H9 (cell line): Measurements from ENCODE around the gene PRRT1B. TPM values are rescaled to one million over a fixed set of nuclear protein-coding genes. Genes with fewer than 3 reads are reported as not detected.

Experiments used
- DNase-seq: peaks from one replicate; pipeline ENCODE4 v3.0.0-alpha.2; 2017
- H2AFZ ChIP-seq: one replicate; pipeline ENCODE4 v1.6.1; 2013; ENCODE audit warnings: mild to moderate bottlenecking, low read length, control low read depth, moderate library complexity
- H2AK5ac ChIP-seq: 2 replicates; pipeline ENCODE4 v1.6.1; 2013; ENCODE audit warnings: low read length, control low read depth, mixed read lengths; ENCODE audit not compliant: insufficient read length
- H2BK120ac ChIP-seq: one replicate; pipeline ENCODE4 v1.6.1; 2013; ENCODE audit warnings: low read depth, mild to moderate bottlenecking, low read length, control low read depth, inconsistent platforms; ENCODE audit not compliant: poor library complexity, severe bottlenecking
- H2BK12ac ChIP-seq: 2 replicates; pipeline ENCODE4 v1.6.1; 2013; ENCODE audit warnings: low read length, control low read depth, mixed read lengths, low read depth; ENCODE audit not compliant: insufficient read length
- H2BK15ac ChIP-seq: 2 replicates; pipeline ENCODE4 v1.6.1; 2013; ENCODE audit warnings: low read depth, low read length, control low read depth
- H2BK20ac ChIP-seq: one replicate; pipeline ENCODE4 v1.6.1; 2013; ENCODE audit warnings: low read depth, mild to moderate bottlenecking, low read length, control low read depth, inconsistent platforms; ENCODE audit not compliant: poor library complexity, severe bottlenecking
- H2BK5ac ChIP-seq: 2 replicates; pipeline ENCODE4 v1.6.1; 2013; ENCODE audit warnings: low read length, control low read depth, mixed read lengths; ENCODE audit not compliant: insufficient read length
- H3K14ac ChIP-seq: 2 replicates; pipeline ENCODE4 v1.6.1; 2013; ENCODE audit warnings: low read length, control low read depth; ENCODE audit not compliant: insufficient read depth
- H3K18ac ChIP-seq: 2 replicates; pipeline ENCODE4 v1.6.1; 2013; ENCODE audit warnings: low read depth, mild to moderate bottlenecking, mixed read lengths, low read length, control low read depth; ENCODE audit not compliant: insufficient read length
- H3K23ac ChIP-seq: 2 replicates; pipeline ENCODE4 v1.6.1; 2013; ENCODE audit warnings: low read length, control low read depth, mixed read lengths, low read depth; ENCODE audit not compliant: insufficient read length
- H3K23me2 ChIP-seq: 2 replicates; pipeline ENCODE4 v1.6.1; 2013; ENCODE audit warnings: low read depth, mild to moderate bottlenecking, mixed read lengths, low read length, control low read depth; ENCODE audit not compliant: insufficient read length, poor library complexity, severe bottlenecking
- H3K27ac ChIP-seq: 2 replicates; pipeline ENCODE4 v1.5.1; 2013; ENCODE audit warnings: low read length, control low read depth, mixed read lengths, low read depth; ENCODE audit not compliant: insufficient read length
- H3K27me3 ChIP-seq: 2 replicates; pipeline ENCODE4 v1.6.1; 2013; ENCODE audit warnings: low read length, control low read depth, inconsistent platforms; ENCODE audit not compliant: insufficient read depth
- H3K4ac ChIP-seq: 2 replicates; pipeline ENCODE4 v1.6.1; 2013; ENCODE audit warnings: low read depth, mild to moderate bottlenecking, control low read depth, inconsistent platforms, low read length, moderate library complexity
- H3K4me1 ChIP-seq: 2 replicates; pipeline ENCODE4 v1.6.1; 2013; ENCODE audit warnings: low read length, control low read depth, inconsistent platforms; ENCODE audit not compliant: insufficient read depth
- H3K4me2 ChIP-seq: 2 replicates; pipeline ENCODE4 v1.6.1; 2013; ENCODE audit warnings: low read length, control low read depth, mixed read lengths; ENCODE audit not compliant: insufficient read length, insufficient read depth
- H3K56ac ChIP-seq: 2 replicates; pipeline ENCODE4 v1.6.1; 2013; ENCODE audit warnings: low read depth, mild to moderate bottlenecking, mixed read lengths, low read length, control low read depth; ENCODE audit not compliant: insufficient read length
- H3K79me1 ChIP-seq: 2 replicates; pipeline ENCODE4 v1.6.1; 2013; ENCODE audit warnings: low read depth, mild to moderate bottlenecking, moderate library complexity, low read length, control low read depth, inconsistent platforms; ENCODE audit not compliant: insufficient read depth, poor library complexity, severe bottlenecking
- H3K79me2 ChIP-seq: 2 replicates; pipeline ENCODE4 v1.6.1; 2013; ENCODE audit warnings: low read length, control low read depth, inconsistent platforms; ENCODE audit not compliant: insufficient read depth
- H3K9ac ChIP-seq: 2 replicates; pipeline ENCODE4 v1.6.1; 2013; ENCODE audit warnings: low read length, control low read depth, mixed read lengths; ENCODE audit not compliant: insufficient read length; ENCODE audit errors: extremely low read depth
- H3K9me3 ChIP-seq: one replicate; pipeline ENCODE4 v1.6.1; 2013; ENCODE audit warnings: low read depth, low read length, inconsistent platforms; ENCODE audit not compliant: control insufficient read depth
- H3T11ph ChIP-seq: one replicate; pipeline ENCODE4 v1.6.1; 2013; ENCODE audit warnings: mild to moderate bottlenecking, low read length, control low read depth, inconsistent platforms
- H4K20me1 ChIP-seq: one replicate; pipeline ENCODE4 v1.6.1; 2013; ENCODE audit not compliant: control insufficient read depth, insufficient read length, insufficient read depth
- H4K5ac ChIP-seq: 2 replicates; pipeline ENCODE4 v1.6.1; 2013; ENCODE audit warnings: low read depth, mild to moderate bottlenecking, mixed read lengths, low read length, control low read depth; ENCODE audit not compliant: insufficient read length
- H4K8ac ChIP-seq: replicated peaks from 2 replicates; pipeline ENCODE4 v1.6.1; 2013; ENCODE audit warnings: low read length, control low read depth, mixed read lengths, low read depth; ENCODE audit not compliant: insufficient read length
- H4K91ac ChIP-seq: 2 replicates; pipeline ENCODE4 v1.6.1; 2013; ENCODE audit warnings: low read depth, mild to moderate bottlenecking, moderate library complexity, mixed read lengths, low read length, control low read depth; ENCODE audit not compliant: insufficient read length
- H3K27ac Mint-ChIP-seq, 3 experiments: 2 replicates in 2 of 3; 3 replicates in 1 of 3; pipeline ENCODE4 v1.8.0; 2020 to 2021; ENCODE audit warnings: mixed read lengths in 3 of 3, mild to moderate bottlenecking in 1 of 3, moderate library complexity in 1 of 3
- H3K27me3 Mint-ChIP-seq: 2 replicates; pipeline ENCODE4 v1.8.0; 2021; ENCODE audit warnings: low read depth, mild to moderate bottlenecking, moderate library complexity, mixed read lengths
- H3K36me3 Mint-ChIP-seq, 3 experiments: 2 replicates in 2 of 3; 3 replicates in 1 of 3; pipeline ENCODE4 v1.8.0; 2020 to 2021; ENCODE audit warnings: low read depth in 3 of 3, mixed read lengths in 3 of 3; ENCODE audit not compliant: insufficient read depth in 1 of 3
- H3K4me1 Mint-ChIP-seq, 2 experiments: 2 replicates each; pipeline ENCODE4 v1.8.0; 2020; ENCODE audit warnings: mixed read lengths in 2 of 2
- H3K4me3 Mint-ChIP-seq, 2 experiments: 2 replicates in 1 of 2; 3 replicates in 1 of 2; pipeline ENCODE4 v1.8.0; 2020 to 2021; ENCODE audit warnings: mild to moderate bottlenecking in 2 of 2, mixed read lengths in 2 of 2, moderate library complexity in 1 of 2
- H3K9me3 Mint-ChIP-seq, 2 experiments: 2 replicates in 1 of 2; 3 replicates in 1 of 2; pipeline ENCODE4 v1.8.0; 2020; ENCODE audit warnings: mild to moderate bottlenecking in 2 of 2, mixed read lengths in 2 of 2, moderate library complexity in 1 of 2
- CTCF ChIP-seq: fragments of 200-600 bp; sonication (generic); conservative IDR thresholded peaks from 3 replicates; pipeline ENCODE4 v1.8.0; 2021; ENCODE audit warnings: antibody characterized with exemption, mild to moderate bottlenecking
- WGBS: extraction: QIAGEN DNeasy Blood & Tissue Kit; methylation state at CpG from one replicate; pipeline ENCODE4 v1.1.7; 2013; ENCODE audit warnings: missing lambda C conversion rate, low lambda C conversion rate, mixed read lengths; ENCODE audit not compliant: insufficient read length; ENCODE audit errors: extremely low coverage; 5-methylcytosine and 5-hydroxymethylcytosine counted together
- total RNA-seq: library from RNA; stranded (reverse); gene quantifications from 2 replicates; pipeline ENCODE4 v1.2.1, GENCODE V29; 2021

Gene PRRT1B
- total RNA-seq, 1 experiment from 2014 or later: 1.0 TPM

GRCh38 chr9:131593936-131594665 is 48.8 kb downstream of the PRRT1B start:
- H3K4ac ChIP-seq: no peak overlapping the region
- H3K56ac ChIP-seq: no peak overlapping the region
- peaks cover 0 to 2% of the 10 kb centered on the region in 2 experiments; a peak in 2 of 4 replicates for H3K4me1 Mint-ChIP-seq
- no peaks in the 10 kb centered on the region for H3K27me3 Mint-ChIP-seq
- H3K9me3 ChIP-seq: no peaks in the 10 kb centered on the region
- no peak for TF ChIP-seq CTCF
- H3K18ac ChIP-seq: no peak overlapping the region
- no peak overlapping the region for H3K4me3 Mint-ChIP-seq
- no peak overlapping the region for H3K14ac ChIP-seq
- no peak overlapping the region for H2BK120ac ChIP-seq
- no peak overlapping the region for H3K4me2 ChIP-seq
- no peak overlapping the region for H4K91ac ChIP-seq
- peaks cover 3 to 32% (median 28%) of the 10 kb centered on the region in 3 experiments; a peak in 6 of 7 replicates for H3K36me3 Mint-ChIP-seq
- no peaks in the 10 kb centered on the region for H3K4me1 ChIP-seq
- no peak overlapping the region; a peak in 1 of 7 replicates for H3K27ac Mint-ChIP-seq
- H2AK5ac ChIP-seq: no peak overlapping the region
- H3K23ac ChIP-seq: no peak overlapping the region
- H3K9ac ChIP-seq: no peak overlapping the region
- H3K27ac ChIP-seq: no peak overlapping the region
- WGBS: no CpG with 5 or more reads among the region's 21 CpGs
- DNase-seq: no peak
- H2AFZ ChIP-seq: no peak overlapping the region
- H4K20me1 ChIP-seq: no peaks in the 10 kb centered on the region
- no peak overlapping the region for H4K5ac ChIP-seq
- no peak overlapping the region for H2BK5ac ChIP-seq
- no peaks in the 10 kb centered on the region for H3K9me3 Mint-ChIP-seq
- no peak overlapping the region for H2BK15ac ChIP-seq
- no peak overlapping the region for H4K8ac ChIP-seq
- no peaks in the 10 kb centered on the region for H3K27me3 ChIP-seq
- H3T11ph ChIP-seq: no peak overlapping the region
- no peak overlapping the region for H2BK20ac ChIP-seq
- no peak overlapping the region for H2BK12ac ChIP-seq
- H3K23me2 ChIP-seq: no peaks in the 10 kb centered on the region
- H3K79me2 ChIP-seq: no peaks in the 10 kb centered on the region
- no peaks in the 10 kb centered on the region for H3K79me1 ChIP-seq
